Islet precursor cell (in vitro differentiated cells): Measurements from ENCODE around the gene SULT1A2.
A peak's percentile ranks its signal among the peaks of the same experiment; 100 is the strongest.
"Not testable (repeated sequence)": the region's sequence is repeated elsewhere in the genome, so short reads cannot be mapped to it uniquely, and the experiment has no call there.

ENCODE experiments used
- DNase-seq: peaks from one replicate; pipeline ENCODE4 v3.0.0-alpha.2; 2018

SULT1A2 gene

GRCh38 chr16:28608867-28609596, 12.2 kb upstream of the SULT1A2 start:
- peak; percentile 45 for DNase-seq

- peak; percentile 32 for DNase-seq
These were observed 11.6 kb upstream of the SULT1A2 start for GRCh38 chr16:28608496-28608808.

- peak; percentile 4 for DNase-seq
These were observed 11.0 kb upstream of the SULT1A2 start for GRCh38 chr16:28607681-28608495.

- peak; percentile 38 for DNase-seq
These were observed 10.3 kb upstream of the SULT1A2 start for GRCh38 chr16:28607116-28607623.

GRCh38 chr16:28606291-28607115, 9.7 kb upstream of the SULT1A2 start:
- no peak for DNase-seq

- no peak for DNase-seq
These were observed 7.3 kb upstream of the SULT1A2 start for GRCh38 chr16:28604186-28604565.

- no peak for DNase-seq
These were observed 6.7 kb upstream of the SULT1A2 start for GRCh38 chr16:28603381-28604185.

- DNase-seq, result no peak
These were observed 5.7 kb upstream of the SULT1A2 start for GRCh38 chr16:28602529-28602928.

- not testable (repeated sequence) for DNase-seq
These were observed 5.2 kb upstream of the SULT1A2 start for GRCh38 chr16:28602062-28602461.

- not testable (repeated sequence) for DNase-seq
These were observed 4.7 kb upstream of the SULT1A2 start for GRCh38 chr16:28601589-28601988.

GRCh38 chr16:28600965-28601364, 4.1 kb upstream of the SULT1A2 start:
- DNase-seq, result not testable (repeated sequence)

GRCh38 chr16:28599377-28600285, 2.8 kb upstream of the SULT1A2 start:
- DNase-seq, result not testable (repeated sequence)

GRCh38 chr16:28597692-28598261, 927 bp upstream of the SULT1A2 start:
- peak; percentile 69 for DNase-seq

- no peak for DNase-seq
These were observed 677 bp downstream of the SULT1A2 start for GRCh38 chr16:28596115-28596630.

GRCh38 chr16:28595451-28595850, 1.4 kb downstream of the SULT1A2 start:
- not testable (repeated sequence) for DNase-seq

- no peak for DNase-seq
These were observed 3.8 kb downstream of the SULT1A2 start for GRCh38 chr16:28592979-28593553.

GRCh38 chr16:28592511-28592910, 4.3 kb downstream of the SULT1A2 start:
- DNase-seq, result no peak

GRCh38 chr16:28591355-28591754, 5.5 kb downstream of the SULT1A2 start:
- DNase-seq, result no peak

- no peak for DNase-seq
These were observed 6.2 kb downstream of the SULT1A2 start for GRCh38 chr16:28590384-28591340.
